Activated naive CD8-positive, alpha-beta T cell (primary cell): Measurements from ENCODE around the gene GNB3.

Experiments
- H3K27ac Mint-ChIP-seq: one replicate; pipeline ENCODE4 v1.8.0; 2021; ENCODE audit warnings: mixed read lengths
- H3K27me3 Mint-ChIP-seq: one replicate; pipeline ENCODE4 v1.8.0; 2021; ENCODE audit warnings: mixed read lengths
- H3K36me3 Mint-ChIP-seq: one replicate; pipeline ENCODE4 v1.8.0; 2021; ENCODE audit warnings: mixed read lengths
- H3K4me1 Mint-ChIP-seq: one replicate; pipeline ENCODE4 v1.8.0; 2021; ENCODE audit warnings: low read depth, mixed read lengths
- H3K4me3 Mint-ChIP-seq: one replicate; pipeline ENCODE4 v1.8.0; 2021; ENCODE audit warnings: mild to moderate bottlenecking, mixed read lengths
- H3K9me3 Mint-ChIP-seq: one replicate; pipeline ENCODE4 v1.8.0; 2021; ENCODE audit warnings: low read depth, mixed read lengths

GNB3 gene

GRCh38 chr12:6839482-6840201, 1.1 kb upstream of the GNB3 start:
- Mint-ChIP-seq H3K36me3 (peaks cover under 1% of the 10 kb centered on the region), H3K27ac (no peak overlapping the region), H3K4me3 (no peak overlapping the region)

DNA sequence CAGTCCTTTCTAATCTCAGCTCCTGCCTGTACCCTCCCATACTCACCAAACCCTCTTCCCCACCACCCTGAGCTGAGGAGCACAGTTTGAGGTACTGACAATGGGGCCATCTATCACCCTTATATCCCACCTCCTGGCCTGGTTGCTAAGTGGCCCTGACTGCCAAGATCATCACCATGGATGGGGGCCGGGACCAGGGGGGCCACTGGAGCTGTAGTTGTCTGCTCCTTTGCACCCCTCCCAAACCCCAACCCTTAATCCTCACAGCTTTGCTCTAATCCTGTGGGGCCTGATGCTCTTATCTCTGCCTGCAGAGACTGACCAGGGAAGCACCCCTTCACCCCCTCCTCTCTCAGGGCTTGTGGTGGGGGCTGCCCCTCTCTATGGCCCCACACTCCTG, 395 bp upstream of the GNB3 start:
- Mint-ChIP-seq H3K4me3 (no peak overlapping the region), H3K27ac (no peak overlapping the region), H3K36me3 (peaks cover 4% of the 10 kb centered on the region), H3K27me3 (no peaks in the 10 kb centered on the region), H3K4me1 (peaks cover 4% of the 10 kb centered on the region), H3K9me3 (no peaks in the 10 kb centered on the region)

More at GRCh38 chr12:6839482-6840201, 1.1 kb upstream of the GNB3 start:
- Mint-ChIP-seq H3K9me3 (no peaks in the 10 kb centered on the region), H3K4me1 (peaks cover 6% of the 10 kb centered on the region), H3K27me3 (no peaks in the 10 kb centered on the region)

- no peaks in the 10 kb centered on the region for H3K27me3 Mint-ChIP-seq
- H3K4me1 Mint-ChIP-seq = no peaks in the 10 kb centered on the region
- no peaks in the 10 kb centered on the region for H3K9me3 Mint-ChIP-seq
- peaks cover 4% of the 10 kb centered on the region for H3K36me3 Mint-ChIP-seq
- H3K27ac Mint-ChIP-seq = no peak overlapping the region
- no peak overlapping the region for H3K4me3 Mint-ChIP-seq
Observed at GRCh38 chr12:6842075-6842474, 1.4 kb downstream of the GNB3 start.

GRCh38 chr12:6843118-6843902, 2.6 kb downstream of the GNB3 start:
- Mint-ChIP-seq H3K27me3 (no peaks in the 10 kb centered on the region), H3K36me3 (peaks cover 4% of the 10 kb centered on the region), H3K4me1 (no peaks in the 10 kb centered on the region), H3K9me3 (no peaks in the 10 kb centered on the region), H3K4me3 (no peak overlapping the region), H3K27ac (no peak overlapping the region)

- Mint-ChIP-seq H3K27me3 (no peaks in the 10 kb centered on the region), H3K36me3 (peaks cover 4% of the 10 kb centered on the region), H3K4me3 (no peak overlapping the region), H3K27ac (no peak overlapping the region), H3K9me3 (no peaks in the 10 kb centered on the region), H3K4me1 (no peaks in the 10 kb centered on the region)
Observed at GRCh38 chr12:6845395-6845794, 4.7 kb downstream of the GNB3 start.

DNA sequence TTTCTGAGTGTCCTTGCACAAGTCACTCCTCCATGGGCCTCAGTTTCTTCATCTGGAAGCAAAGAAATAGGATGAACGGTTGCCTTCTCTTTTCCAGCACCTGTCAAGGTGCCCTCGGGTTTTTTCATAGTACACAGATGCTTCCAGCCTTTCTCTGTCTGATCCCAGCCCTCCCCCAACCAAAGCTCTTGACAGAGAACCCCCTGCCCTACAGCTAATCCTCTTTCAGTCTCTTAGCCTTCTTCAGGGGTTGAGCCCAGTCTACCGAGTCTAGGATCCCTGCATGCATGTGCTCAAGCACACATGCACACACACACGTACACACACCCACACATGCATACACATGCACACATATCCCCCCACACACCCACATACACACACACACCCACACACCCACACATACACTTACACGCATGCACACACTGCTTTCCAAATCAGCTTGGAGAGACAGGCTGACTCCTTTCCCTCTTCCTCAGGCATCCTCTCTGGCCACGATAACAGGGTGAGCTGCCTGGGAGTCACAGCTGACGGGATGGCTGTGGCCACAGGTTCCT, 5.7 kb downstream of the GNB3 start:
- no peak overlapping the region for H3K27ac Mint-ChIP-seq
- H3K4me1 Mint-ChIP-seq = peaks cover 1% of the 10 kb centered on the region
- H3K36me3 Mint-ChIP-seq = peaks cover 4% of the 10 kb centered on the region
- no peaks in the 10 kb centered on the region for H3K27me3 Mint-ChIP-seq
- H3K9me3 Mint-ChIP-seq = no peaks in the 10 kb centered on the region
- H3K4me3 Mint-ChIP-seq = no peak overlapping the region

DNA sequence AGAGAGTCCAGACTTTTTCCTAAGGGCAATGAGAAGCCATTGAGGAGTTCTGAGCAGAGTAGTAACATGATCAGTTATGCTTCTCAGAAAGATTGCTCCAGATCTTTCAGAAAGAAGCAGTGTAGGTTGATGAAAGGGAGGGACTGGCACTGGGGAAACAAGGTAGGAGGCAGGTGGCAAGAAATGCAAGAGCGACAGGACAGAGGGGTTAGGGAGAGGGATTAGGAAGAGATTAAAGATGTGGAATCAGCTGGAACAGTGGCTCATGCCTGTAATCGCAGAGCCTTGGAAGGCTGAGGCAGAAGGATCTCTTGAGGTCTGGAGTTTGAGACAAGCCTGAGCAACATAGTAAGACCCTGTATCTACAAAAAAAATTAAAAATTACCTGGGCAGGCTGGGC, 7.0 kb downstream of the GNB3 start:
- H3K27me3 Mint-ChIP-seq = no peaks in the 10 kb centered on the region
- H3K4me1 Mint-ChIP-seq = peaks cover 5% of the 10 kb centered on the region
- no peak overlapping the region for H3K27ac Mint-ChIP-seq
- H3K36me3 Mint-ChIP-seq = peaks cover 4% of the 10 kb centered on the region
- H3K9me3 Mint-ChIP-seq = no peaks in the 10 kb centered on the region
- H3K4me3 Mint-ChIP-seq = no peak overlapping the region

DNA sequence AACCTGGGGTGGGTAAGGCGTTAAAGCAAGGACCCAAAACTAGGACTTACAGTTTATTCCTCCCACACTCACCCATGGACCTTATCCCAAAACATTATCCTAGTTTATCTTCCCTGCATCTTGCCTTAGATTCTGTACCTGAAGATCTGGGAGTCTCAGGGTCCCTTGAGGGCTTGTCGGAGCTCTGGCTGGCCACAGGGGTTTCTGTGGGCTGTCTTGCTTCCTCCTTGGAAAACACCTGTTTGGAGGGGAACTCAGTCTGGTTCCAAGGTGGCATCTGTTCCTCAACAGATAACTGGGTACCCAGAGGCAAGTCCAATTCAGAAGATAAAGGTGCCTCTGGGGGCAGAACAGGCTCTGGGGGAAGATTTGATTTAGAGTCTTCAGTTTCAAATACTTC, 8.7 kb downstream of the GNB3 start:
- H3K27me3 Mint-ChIP-seq = no peaks in the 10 kb centered on the region
- no peaks in the 10 kb centered on the region for H3K9me3 Mint-ChIP-seq
- peaks cover 4% of the 10 kb centered on the region for H3K36me3 Mint-ChIP-seq
- H3K4me3 Mint-ChIP-seq = peak overlapping the region; percentile 61
- no peak overlapping the region for H3K27ac Mint-ChIP-seq
- H3K4me1 Mint-ChIP-seq = peaks cover 16% of the 10 kb centered on the region

GRCh38 chr12:6849976-6850560, 9.3 kb downstream of the GNB3 start:
- Mint-ChIP-seq H3K27me3 (no peaks in the 10 kb centered on the region), H3K4me1 (peaks cover 16% of the 10 kb centered on the region), H3K9me3 (no peaks in the 10 kb centered on the region), H3K27ac (no peak overlapping the region), H3K4me3 (peak overlapping the region; percentile 61), H3K36me3 (no peaks in the 10 kb centered on the region)

DNA sequence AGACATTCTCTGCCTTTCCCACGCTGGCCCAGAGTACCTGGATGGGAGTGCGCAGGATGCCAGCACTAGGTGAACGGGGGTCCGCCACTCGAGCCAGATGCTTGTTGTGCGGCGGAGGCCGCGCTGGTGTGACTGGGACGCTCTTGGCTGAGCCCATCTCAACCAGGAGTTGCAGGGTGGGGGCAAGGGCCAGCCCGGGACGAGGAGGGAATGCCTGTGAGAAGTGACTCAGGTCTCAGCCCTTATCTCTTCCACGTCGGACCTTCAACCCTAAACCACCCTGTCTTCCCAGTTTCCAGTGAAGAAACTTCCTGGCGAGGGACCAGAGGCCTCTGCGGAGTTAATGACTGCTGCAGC, 10.0 kb downstream of the GNB3 start:
- Mint-ChIP-seq H3K36me3 (no peaks in the 10 kb centered on the region), H3K4me3 (no peak overlapping the region), H3K27me3 (no peaks in the 10 kb centered on the region), H3K9me3 (no peaks in the 10 kb centered on the region), H3K4me1 (peaks cover 16% of the 10 kb centered on the region), H3K27ac (peak overlapping the region; percentile 100)

GRCh38 chr12:6851153-6851920, 10.6 kb downstream of the GNB3 start, which contains the start of gene CDCA3:
Gene CDCA3 (minus strand): TSS chr12:6851286. CDS start chr12:6850952, 334 bp downstream.
- Mint-ChIP-seq H3K9me3 (no peaks in the 10 kb centered on the region), H3K4me3 (peak within 1 kb of the TSS; percentile 99), H3K4me1 (peaks cover 16% of the 10 kb centered on the region), H3K27me3 (no peaks in the 10 kb centered on the region), H3K36me3 (no peaks in the 10 kb centered on the region), H3K27ac (peak within 1 kb of the TSS; percentile 100)

- Mint-ChIP-seq H3K27ac (peak within 1 kb of the TSS; percentile 100), H3K4me1 (peaks cover 16% of the 10 kb centered on the region), H3K4me3 (peak within 1 kb of the TSS; percentile 99), H3K27me3 (no peaks in the 10 kb centered on the region), H3K9me3 (no peaks in the 10 kb centered on the region), H3K36me3 (no peaks in the 10 kb centered on the region)
Observed at GRCh38 chr12:6851921-6852650, 11.4 kb downstream of the GNB3 start, which contains the start of gene USP5. Gene USP5 (plus strand): TSS chr12:6852150. CDS start chr12:6852180, 30 bp downstream.

GRCh38 chr12:6852651-6853354, 12.1 kb downstream of the GNB3 start:
- no peaks in the 10 kb centered on the region for H3K9me3 Mint-ChIP-seq
- H3K4me3 Mint-ChIP-seq = peak overlapping the region; percentile 99
- H3K4me1 Mint-ChIP-seq = peaks cover 16% of the 10 kb centered on the region
- H3K27ac Mint-ChIP-seq = peak overlapping the region; percentile 100
- no peaks in the 10 kb centered on the region for H3K27me3 Mint-ChIP-seq
- H3K36me3 Mint-ChIP-seq = no peaks in the 10 kb centered on the region
